ENCODE measurements around the gene C22orf39. TPM values are rescaled to one million over a fixed set of nuclear protein-coding genes. Genes with fewer than 3 reads are reported as not detected.

C22orf39 gene
- total and polyA plus RNA-seq, 10 of the 15 experiments (the other 5 are each of a cell fraction or from before 2014, with no cell fraction given) = 6.7 to 47.0 (median 26.5) TPM

- peak; percentile 81 for TF ChIP-seq PBX3 (IDR thresholded peaks at IDR 0.05; ENCODE audit: insufficient replicate concordance, low read depth, low read length)
- peak; percentile 100 for TF ChIP-seq ATF7 (IDR thresholded peaks at IDR 0.05; ENCODE audit: low read depth)
- TF ChIP-seq CTCF (IDR thresholded peaks at IDR 0.05 in 2 of 3, conservative IDR thresholded peaks at IDR 0.05 in 1 of 3; ENCODE audit: control insufficient read depth in 2 of 3, extremely low read depth in 1 of 3, insufficient read depth in 1 of 3, low read depth in 3 of 3, low read length in 3 of 3) = no peak
- no peak for TF ChIP-seq REST (IDR thresholded peaks at IDR 0.05; ENCODE audit: low read depth, low read length)
- TF ChIP-seq RUNX3 (IDR thresholded peaks at IDR 0.05; ENCODE audit: low read length) = no peak
- no peak for TF ChIP-seq SUZ12 (IDR thresholded peaks at IDR 0.05; ENCODE audit: unreplicated experiment)
- peak; percentile 99 for TF ChIP-seq SREBF1 (IDR thresholded peaks at IDR 0.05; ENCODE audit: low read length)
- no peak for TF ChIP-seq HSF1 (IDR thresholded peaks at IDR 0.05; ENCODE audit: low read depth, low read length)
- peak; percentile 95 for TF ChIP-seq ZBTB40 (IDR thresholded peaks at IDR 0.05; ENCODE audit: borderline replicate concordance)
- no peak for TF ChIP-seq SMAD5 (IDR thresholded peaks at IDR 0.05; ENCODE audit: low read depth)
- no peak for TF ChIP-seq IRF4 (IDR thresholded peaks at IDR 0.05; ENCODE audit: low read depth, low read length)
- TF ChIP-seq SUPT20H (IDR thresholded peaks at IDR 0.05; ENCODE audit: borderline replicate concordance, control insufficient read depth, low read depth, low read length) = no peak
- TF ChIP-seq ZNF274 (IDR thresholded peaks at IDR 0.05; ENCODE audit: insufficient read depth, insufficient read length) = no peak
These were observed 31.4 kb upstream of the C22orf39 start, which contains the start of gene UFD1 (continued) for GRCh38 chr22:19478901-19479354.
